ENCODE measurements around the gene PROZ.
"Not testable (repeated sequence)": the region's sequence is repeated elsewhere in the genome, so short reads cannot be mapped to it uniquely, and the experiment has no call there.

PROZ gene

GRCh38 chr13:113157929-113158747, at the start of gene PROZ:
TSS of gene PROZ (plus strand) at chr13:113158648. CDS start at chr13:113158661, 13 bp downstream.
- no peak for DNase-seq

- DNase-seq = no peak
These were observed 49.0 kb upstream of the PROZ start for GRCh38 chr13:113109151-113110047.

GRCh38 chr13:113110048-113110851, 48.2 kb upstream of the PROZ start:
- peak; percentile 54 for DNase-seq

GRCh38 chr13:113110852-113111315, 47.6 kb upstream of the PROZ start:
- no peak for DNase-seq

DNA sequence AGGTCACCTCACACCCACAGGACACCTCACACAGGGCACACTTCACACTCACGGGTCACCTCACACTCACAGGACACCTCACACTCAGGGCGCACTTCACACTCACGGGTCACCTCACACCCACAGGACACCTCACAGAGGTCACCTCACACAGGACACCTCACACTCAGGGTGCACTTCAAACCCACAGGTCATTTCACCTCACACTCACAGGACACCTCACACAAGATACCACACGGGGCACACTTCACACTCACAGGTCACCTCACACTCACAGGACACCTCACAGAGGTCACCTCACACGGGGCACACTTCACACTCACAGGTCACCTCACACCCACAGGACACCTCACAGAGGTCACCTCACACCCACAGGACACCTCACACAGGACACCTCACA, 46.6 kb upstream of the PROZ start:
- DNase-seq = not testable (repeated sequence)

GRCh38 chr13:113112475-113112874, 46.0 kb upstream of the PROZ start:
- not testable (repeated sequence) for DNase-seq

- DNase-seq = no peak
These were observed 45.3 kb upstream of the PROZ start for GRCh38 chr13:113112893-113113845.

DNA sequence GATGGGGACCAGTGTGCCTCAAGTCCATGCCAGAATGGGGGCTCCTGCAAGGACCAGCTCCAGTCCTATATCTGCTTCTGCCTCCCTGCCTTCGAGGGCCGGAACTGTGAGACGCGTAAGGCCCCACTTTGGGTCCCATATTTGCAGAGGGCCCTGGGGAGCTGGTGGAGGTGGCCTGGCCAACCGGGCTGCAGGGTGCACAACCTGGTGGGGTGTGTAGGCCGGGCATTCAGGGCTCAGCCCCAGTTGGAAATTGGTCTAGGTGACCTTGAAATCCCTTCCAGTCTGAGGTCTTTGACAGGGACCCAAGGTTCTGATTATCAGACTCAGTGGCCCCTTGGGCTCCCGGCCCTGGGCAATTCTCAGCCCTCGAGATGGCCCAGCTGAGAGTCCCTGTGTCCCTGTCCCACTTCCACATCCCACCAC, 44.6 kb upstream of the PROZ start:
- no peak for DNase-seq

DNA sequence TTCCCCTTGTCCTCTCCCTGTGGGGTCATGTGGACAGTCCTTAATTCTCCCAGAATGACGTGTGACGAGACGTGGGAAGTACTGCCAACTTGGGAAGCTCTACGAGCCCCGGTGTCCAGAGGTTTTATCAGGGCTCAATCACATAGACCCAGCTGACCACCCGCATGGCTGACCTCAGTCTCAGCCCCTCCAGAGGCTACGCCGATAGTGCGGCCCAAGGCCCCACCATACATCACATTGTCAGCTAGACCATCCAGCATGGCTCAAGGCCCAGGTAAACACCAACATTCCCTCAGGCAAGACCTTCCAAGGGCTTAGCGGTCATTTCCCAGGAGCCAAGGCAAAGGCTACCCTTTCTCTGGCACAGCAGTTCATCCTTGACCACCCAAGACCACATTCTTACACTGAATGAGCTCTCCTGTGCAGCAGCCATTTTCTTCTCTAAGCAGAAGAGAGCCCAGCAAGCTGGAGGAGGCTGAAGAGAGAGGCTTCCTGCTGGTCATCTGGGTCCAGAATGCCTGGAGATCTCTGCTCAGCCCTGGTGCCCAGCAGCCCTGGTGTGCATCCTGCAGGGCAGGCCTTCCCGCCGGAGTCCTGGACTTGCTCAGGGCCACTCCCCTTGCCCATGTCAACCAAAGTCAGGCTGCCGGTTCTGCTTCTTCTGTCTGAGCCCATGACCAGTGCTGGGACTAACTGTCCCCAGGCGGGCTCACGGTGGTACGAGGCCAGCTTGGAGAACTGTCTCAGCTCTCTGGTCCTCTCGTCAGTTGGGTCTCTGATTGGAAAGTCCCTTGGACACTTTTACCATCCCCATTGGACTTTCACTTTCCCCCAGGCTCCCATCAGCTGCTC, 43.7 kb upstream of the PROZ start:
- DNase-seq = no peak

- DNase-seq = no peak
These were observed 42.9 kb upstream of the PROZ start for GRCh38 chr13:113115363-113116205.

DNA sequence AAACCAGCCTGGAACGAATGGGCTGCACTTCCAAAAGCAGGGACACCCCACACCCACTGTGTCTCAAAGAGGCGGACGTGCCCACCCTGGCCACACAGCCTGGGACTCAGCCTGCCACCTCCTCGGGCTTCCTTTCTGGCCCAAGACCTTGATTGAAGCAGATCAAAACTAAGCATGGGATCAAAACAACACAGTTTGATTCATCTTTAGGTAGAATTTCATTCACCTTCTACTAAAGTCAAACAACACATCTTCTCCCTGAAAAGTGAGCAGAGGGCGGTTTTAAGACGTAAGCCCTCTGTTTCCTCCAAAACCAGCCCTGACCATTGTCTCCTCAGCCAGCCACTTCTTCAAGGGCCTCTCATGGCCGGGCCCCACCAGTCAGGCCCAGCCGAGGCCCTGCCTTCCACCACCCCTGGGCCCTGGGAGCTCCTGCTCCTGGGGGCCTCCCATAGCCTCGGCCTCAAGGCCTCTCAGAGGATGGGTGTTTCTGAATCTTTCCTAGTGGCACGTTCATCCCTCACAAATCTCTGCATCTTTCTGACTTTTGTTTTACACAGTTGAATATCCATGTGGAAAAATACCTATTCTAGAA, 42.1 kb upstream of the PROZ start:
- no peak for DNase-seq

DNA sequence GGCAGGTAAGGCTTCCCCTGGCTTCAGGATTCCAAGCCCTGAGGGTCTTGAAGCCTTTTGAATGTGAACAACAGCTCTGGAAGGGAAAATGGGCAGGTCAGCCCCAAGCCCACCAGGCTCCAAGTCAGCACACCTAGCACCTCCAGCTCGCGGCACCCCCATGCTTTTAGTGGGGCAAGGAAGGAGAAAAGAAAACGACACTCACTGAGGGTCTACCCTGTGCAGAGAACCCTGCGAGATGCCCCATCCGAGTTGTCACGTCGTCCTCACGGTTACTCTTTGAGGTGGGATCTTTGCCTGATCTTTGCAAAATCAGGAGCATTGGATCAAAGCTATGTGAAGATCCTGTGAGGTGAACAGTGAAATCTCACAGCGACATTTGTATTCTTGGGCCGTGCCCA, 41.6 kb upstream of the PROZ start:
- DNase-seq = no peak

DNA sequence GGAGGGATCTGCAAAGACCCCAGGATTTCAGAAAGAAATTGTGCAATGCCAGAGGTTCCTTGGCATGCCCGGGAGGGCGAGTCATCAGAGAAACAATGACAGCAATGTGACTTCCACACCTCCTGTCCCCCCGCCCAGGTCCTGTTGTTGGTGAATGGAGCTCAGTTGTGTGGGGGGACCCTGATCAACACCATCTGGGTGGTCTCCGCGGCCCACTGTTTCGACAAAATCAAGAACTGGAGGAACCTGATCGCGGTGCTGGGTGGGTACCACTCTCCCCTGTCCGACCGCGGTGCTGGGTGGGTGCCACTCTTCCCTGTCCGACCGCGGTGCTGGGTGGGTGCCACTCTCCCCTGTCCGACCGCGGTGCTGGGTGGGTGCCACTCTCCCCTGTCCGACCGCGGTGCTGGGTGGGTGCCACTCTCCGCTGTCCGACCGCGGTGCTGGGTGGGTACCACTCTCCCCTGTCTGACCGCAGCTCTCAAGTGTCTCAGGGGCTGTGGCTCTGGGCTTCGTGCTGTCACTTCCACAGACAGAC, 41.0 kb upstream of the PROZ start:
- DNase-seq = no peak

- no peak for DNase-seq
These were observed 40.6 kb upstream of the PROZ start for GRCh38 chr13:113117911-113118260.

- no peak for DNase-seq
These were observed 40.0 kb upstream of the PROZ start for GRCh38 chr13:113118261-113119021.

DNA sequence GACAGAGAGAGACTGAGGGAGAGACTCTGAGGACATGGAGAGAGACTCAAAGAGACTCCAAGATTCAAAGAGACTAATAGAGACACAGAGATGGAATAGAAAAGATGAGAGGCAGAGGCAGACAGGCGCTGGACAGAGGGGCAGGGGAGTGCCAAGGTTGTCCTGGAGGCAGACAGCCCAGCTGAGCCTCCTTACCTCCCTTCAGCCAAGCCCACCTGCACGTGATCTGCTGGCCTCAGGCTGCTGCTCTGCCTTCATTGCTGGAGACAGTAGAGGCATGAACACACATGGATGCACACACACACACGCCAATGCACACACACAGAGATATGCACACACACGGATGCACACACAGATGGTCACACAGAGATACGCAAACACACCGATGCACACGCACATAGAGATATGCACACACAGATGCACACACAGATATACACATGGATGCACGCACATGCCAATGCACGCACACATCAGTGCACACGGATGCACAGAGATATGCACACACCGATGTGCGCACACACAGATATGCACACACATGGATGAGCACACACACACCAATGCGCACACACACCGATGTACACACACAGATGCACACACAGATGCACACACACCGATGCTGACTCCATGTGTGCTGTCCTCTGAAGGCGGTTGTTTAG, 39.2 kb upstream of the PROZ start:
- no peak for DNase-seq

DNA sequence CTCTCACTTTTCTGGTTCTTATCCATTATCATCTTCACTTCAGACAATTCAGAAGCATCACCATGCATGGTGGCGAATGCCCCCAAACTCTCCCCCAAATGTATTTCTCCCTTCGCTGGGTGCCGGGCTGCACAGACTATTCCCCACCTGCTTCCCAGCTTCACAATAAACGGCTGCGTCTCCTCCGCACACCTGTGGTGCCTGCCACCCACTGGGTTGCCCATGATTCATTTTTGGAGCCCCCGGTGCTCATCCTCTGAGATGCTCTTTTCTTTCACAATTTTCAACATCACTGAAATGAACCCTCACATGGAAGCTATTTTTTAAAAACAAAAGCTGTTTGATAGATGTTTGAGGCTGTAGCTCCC, 38.6 kb upstream of the PROZ start:
- no peak for DNase-seq

Measured in DMS79 treated with DMSO at 0.1 percent for 48 hours (cell line).